CD14-positive monocyte (primary cell): ENCODE data around the gene MCOLN2. TPM values are rescaled to one million over a fixed set of nuclear protein-coding genes. Genes with fewer than 3 reads are reported as not detected.
A peak's percentile ranks its signal among the peaks of the same experiment; 100 is the strongest.

ENCODE experiments used
- DNase-seq, 3 donors: peaks; one replicate each; pipeline ENCODE4 v3.0.0-alpha.2; 2011 to 2022
- H2AFZ ChIP-seq: 2 replicates; pipeline ENCODE4 v1.6.0; 2012; ENCODE audit warnings: mild to moderate bottlenecking, low read depth, low read length, inconsistent platforms; ENCODE audit not compliant: insufficient read depth, poor library complexity, severe bottlenecking
- H3K27ac ChIP-seq, 2 donors: 1 replicate in 1 of 2; 2 replicates in 1 of 2; pipeline ENCODE4 v1.5.1; 2012 to 2013; ENCODE audit warnings: low read length in 2 of 2, control low read depth in 1 of 2, inconsistent platforms in 1 of 2, low read depth in 1 of 2, mild to moderate bottlenecking in 1 of 2
- H3K27me3 ChIP-seq, 2 donors: one replicate each; pipeline versions ENCODE4 v1.6.0 to v1.6.1; 2011 to 2013; ENCODE audit warnings: low read length in 2 of 2; ENCODE audit not compliant: control insufficient read depth in 2 of 2, insufficient read depth in 2 of 2
- H3K36me3 ChIP-seq, 2 donors: replicated peaks in 1 of 2; 1 replicate in 1 of 2; 2 replicates in 1 of 2; pipeline versions ENCODE4 v1.5.1 to v1.6.1; 2012 to 2013; ENCODE audit warnings: low read length in 2 of 2, control low read depth in 1 of 2, inconsistent platforms in 1 of 2, mild to moderate bottlenecking in 1 of 2; ENCODE audit not compliant: insufficient read depth in 2 of 2, control insufficient read depth in 1 of 2
- H3K4me1 ChIP-seq, 2 donors: 1 replicate in 1 of 2; 2 replicates in 1 of 2; pipeline versions ENCODE4 v1.5.1 to v1.6.1; 2012 to 2013; ENCODE audit warnings: low read length in 2 of 2, control low read depth in 1 of 2, inconsistent platforms in 1 of 2, mild to moderate bottlenecking in 1 of 2, moderate library complexity in 1 of 2; ENCODE audit not compliant: insufficient read depth in 2 of 2, control insufficient read depth in 1 of 2
- H3K4me2 ChIP-seq: replicated peaks from 2 replicates; pipeline ENCODE3; 2012; ENCODE audit warnings: low read length, moderate library complexity, mild to moderate bottlenecking; ENCODE audit not compliant: poor library complexity, severe bottlenecking; ENCODE audit errors: extremely low read depth
- H3K4me3 ChIP-seq, 3 experiments: fragments of 200-600 bp in 1 of 3; sonication (generic) in 1 of 3; replicated peaks in 1 of 3; 1 replicate in 2 of 3; 2 replicates in 1 of 3; pipeline ENCODE4 v1.5.1; 2011 to 2013; ENCODE audit warnings: low read length in 3 of 3, mild to moderate bottlenecking in 3 of 3, control low read depth in 2 of 3, low read depth in 2 of 3, inconsistent platforms in 1 of 3, moderate library complexity in 1 of 3
- H3K79me2 ChIP-seq: 2 replicates; pipeline ENCODE4 v1.6.0; 2012; ENCODE audit warnings: mild to moderate bottlenecking, control low read depth, inconsistent platforms, low read length, moderate library complexity; ENCODE audit not compliant: insufficient read depth
- H3K9ac ChIP-seq: 2 replicates; pipeline ENCODE4 v1.6.0; 2017; ENCODE audit warnings: low read length, mild to moderate bottlenecking; ENCODE audit not compliant: insufficient read depth, poor library complexity, severe bottlenecking
- H3K9me3 ChIP-seq, 2 donors: replicated peaks in 1 of 2; 1 replicate in 1 of 2; 2 replicates in 1 of 2; pipeline versions ENCODE4 v1.5.1 to v1.6.1; 2012 to 2013; ENCODE audit warnings: low read length in 2 of 2, control low read depth in 1 of 2; ENCODE audit not compliant: control insufficient read depth in 1 of 2, insufficient read depth in 1 of 2
- H4K20me1 ChIP-seq: 2 replicates; pipeline ENCODE4 v1.6.0; 2012; ENCODE audit warnings: mild to moderate bottlenecking, low read length, control low read depth, moderate library complexity; ENCODE audit not compliant: insufficient read depth
- H3K27ac Mint-ChIP-seq, 7 donors: one replicate each; pipeline ENCODE4 v1.8.0; 2020; ENCODE audit warnings: mild to moderate bottlenecking in 7 of 7, mixed read lengths in 7 of 7, moderate library complexity in 6 of 7, inconsistent platforms in 2 of 7
- H3K27me3 Mint-ChIP-seq, 3 donors: one replicate each; pipeline ENCODE4 v1.8.0; 2021 to 2022; ENCODE audit warnings: low read depth in 3 of 3, mild to moderate bottlenecking in 3 of 3, mixed read lengths in 3 of 3, moderate library complexity in 3 of 3, inconsistent platforms in 1 of 3
- H3K36me3 Mint-ChIP-seq, 2 donors: one replicate each; pipeline ENCODE4 v1.8.0; 2020; ENCODE audit warnings: mixed read lengths in 2 of 2, inconsistent platforms in 1 of 2, mild to moderate bottlenecking in 1 of 2
- H3K4me1 Mint-ChIP-seq: one replicate; pipeline ENCODE4 v1.8.0; 2020; ENCODE audit warnings: mild to moderate bottlenecking, mixed read lengths
- H3K4me3 Mint-ChIP-seq, 2 donors: one replicate each; pipeline ENCODE4 v1.8.0; 2020; ENCODE audit warnings: mild to moderate bottlenecking in 2 of 2, mixed read lengths in 2 of 2, moderate library complexity in 1 of 2
- H3K9me3 Mint-ChIP-seq, 7 donors: one replicate each; pipeline ENCODE4 v1.8.0; 2020 to 2022; ENCODE audit warnings: mixed read lengths in 7 of 7, mild to moderate bottlenecking in 6 of 7, moderate library complexity in 6 of 7, inconsistent platforms in 2 of 7
- WGBS: methylation state at CpG from one replicate; pipeline ENCODE4 v1.1.5; 2013; ENCODE audit warnings: missing lambda C conversion rate; ENCODE audit not compliant: insufficient coverage; 5-methylcytosine and 5-hydroxymethylcytosine counted together
- intact Hi-C, 2 donors: fragments of 100-400 bp; cut with micrococcal nuclease; formaldehyde crosslinking; loops; one replicate each; pipeline versions ENCODE4 v1.15.0 to v1.15.1; 2023
- polyA plus RNA-seq, 3 donors: library from polyadenylated mRNA; depleted of rRNA in 1 of 3; unstranded in 2 of 3; stranded (reverse) in 1 of 3; fragments of 300-500 nt in 2 of 3; fragments of >200 nt in 1 of 3; fragmentation: Illumina TruSeq in 2 of 3; gene quantifications; 1 replicate in 2 of 3; 2 replicates in 1 of 3; pipeline ENCODE4 v1.2.3, GENCODE V29; 2012 to 2021
- TF ChIP-seq, protein P1 (sequence below): fragments of 200-600 bp; IDR thresholded peaks from one replicate; pipeline ENCODE4 v1.8.0; 2022; ENCODE audit warnings: antibody characterized with exemption, mild to moderate bottlenecking

Gene MCOLN2
- polyA plus RNA-seq, 3 donors: 0.51 to 2.7 (median 1.1) TPM

DNA sequence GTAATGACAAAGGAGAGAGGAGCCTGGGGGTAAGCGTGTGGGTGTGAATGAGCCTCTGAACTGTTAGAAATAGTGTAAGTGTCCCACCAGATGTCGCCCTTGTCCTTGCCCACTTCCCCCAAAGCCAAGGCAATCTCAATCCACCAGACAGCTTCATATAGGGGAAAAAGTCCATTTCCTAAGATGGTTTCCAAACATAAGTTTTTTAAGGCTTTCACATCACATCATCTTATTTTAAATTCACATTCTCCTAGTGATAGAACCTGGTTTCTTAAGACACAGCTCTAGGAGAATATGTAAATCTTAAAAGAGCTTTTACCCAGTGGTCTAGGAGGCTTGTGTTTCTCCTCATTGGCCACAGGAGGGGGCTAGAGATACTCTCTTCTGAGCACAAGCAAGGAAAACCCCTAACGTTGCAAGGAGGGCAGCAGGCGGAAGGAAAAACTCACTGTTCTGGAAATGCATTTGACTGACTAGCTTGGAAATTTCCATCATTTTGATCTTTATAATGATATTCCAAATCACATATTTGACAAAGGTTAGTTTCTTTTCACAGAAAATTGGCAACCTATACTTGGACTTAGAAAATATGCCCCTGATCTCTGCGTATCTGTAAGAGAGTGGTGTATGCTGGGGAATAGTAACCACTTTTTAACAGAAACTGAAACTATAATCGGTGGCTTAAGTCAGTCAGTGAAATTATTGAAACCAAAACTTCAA, 52.0 kb downstream of the MCOLN2 start:
- H3K9me3 ChIP-seq: peaks cover 5 to 7% of the 10 kb centered on the region in 2 donors
- intact Hi-C loops: loop anchor here (2.0 to 5.0 kb wide), 4 partner anchors 112 to 314 kb away; partner anchors contain the start of gene C1orf52 (in 1 of the 2)
- no peaks in the 10 kb centered on the region for H3K27me3 ChIP-seq
- peaks cover 4 to 5% of the 10 kb centered on the region in 2 donors for H3K36me3 Mint-ChIP-seq
- H3K9me3 Mint-ChIP-seq: peaks cover 0 to 14% (median 10%) of the 10 kb centered on the region in 7 donors
- no peaks in the 10 kb centered on the region for H3K36me3 ChIP-seq
- peak overlapping the region; percentile 61 to 99 (median 79) for H3K4me3 ChIP-seq
- H3K4me1 Mint-ChIP-seq: peaks cover 15% of the 10 kb centered on the region
- H3K79me2 ChIP-seq: no peaks in the 10 kb centered on the region
- peak overlapping the region; percentile 66 to 87 for H3K27ac ChIP-seq
- H3K9ac ChIP-seq: peak overlapping the region; percentile 61
- DNase-seq: peak; percentile 86 to 91 (median 87)
- peaks cover 10 to 11% of the 10 kb centered on the region in 2 donors for H3K4me1 ChIP-seq
- H3K4me2 ChIP-seq: peak overlapping the region; percentile 64
- peak overlapping the region; percentile 70 for H2AFZ ChIP-seq
- TF ChIP-seq, protein P1, sequence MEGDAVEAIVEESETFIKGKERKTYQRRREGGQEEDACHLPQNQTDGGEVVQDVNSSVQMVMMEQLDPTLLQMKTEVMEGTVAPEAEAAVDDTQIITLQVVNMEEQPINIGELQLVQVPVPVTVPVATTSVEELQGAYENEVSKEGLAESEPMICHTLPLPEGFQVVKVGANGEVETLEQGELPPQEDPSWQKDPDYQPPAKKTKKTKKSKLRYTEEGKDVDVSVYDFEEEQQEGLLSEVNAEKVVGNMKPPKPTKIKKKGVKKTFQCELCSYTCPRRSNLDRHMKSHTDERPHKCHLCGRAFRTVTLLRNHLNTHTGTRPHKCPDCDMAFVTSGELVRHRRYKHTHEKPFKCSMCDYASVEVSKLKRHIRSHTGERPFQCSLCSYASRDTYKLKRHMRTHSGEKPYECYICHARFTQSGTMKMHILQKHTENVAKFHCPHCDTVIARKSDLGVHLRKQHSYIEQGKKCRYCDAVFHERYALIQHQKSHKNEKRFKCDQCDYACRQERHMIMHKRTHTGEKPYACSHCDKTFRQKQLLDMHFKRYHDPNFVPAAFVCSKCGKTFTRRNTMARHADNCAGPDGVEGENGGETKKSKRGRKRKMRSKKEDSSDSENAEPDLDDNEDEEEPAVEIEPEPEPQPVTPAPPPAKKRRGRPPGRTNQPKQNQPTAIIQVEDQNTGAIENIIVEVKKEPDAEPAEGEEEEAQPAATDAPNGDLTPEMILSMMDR: peak; percentile 99
- no CpG with 5 or more reads among the region's 6 CpGs for WGBS
- peak overlapping the region; percentile 79 to 89 for H3K4me3 Mint-ChIP-seq
- peaks cover 1 to 6% (median 4%) of the 10 kb centered on the region in 3 donors for H3K27me3 Mint-ChIP-seq
- no peaks in the 10 kb centered on the region for H4K20me1 ChIP-seq
- H3K27ac Mint-ChIP-seq: peak overlapping the region; percentile 89 to 93 (median 92)

DNA sequence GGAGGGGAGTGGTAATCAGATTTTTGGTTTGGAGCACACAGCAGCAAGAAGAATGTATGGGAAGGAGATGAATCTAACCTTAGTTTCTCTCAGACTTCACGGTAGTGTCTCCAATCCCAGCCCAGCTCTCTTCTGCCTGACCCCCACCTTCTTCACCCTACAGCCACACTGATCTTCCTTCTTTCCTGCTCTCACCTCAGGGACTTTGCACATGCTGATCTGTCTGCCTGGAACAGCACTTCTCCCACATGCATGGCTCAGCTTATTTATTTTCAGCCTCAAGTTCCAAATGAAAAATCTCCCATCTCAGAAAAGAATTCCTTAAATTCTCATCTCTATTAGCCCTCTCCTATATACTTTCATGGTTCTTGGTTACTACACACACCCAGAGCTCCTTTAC, 55.1 kb downstream of the MCOLN2 start:
- Mint-ChIP-seq H3K4me1 (peaks cover 15% of the 10 kb centered on the region), H3K27ac (no peak overlapping the region), H3K4me3 (no peak overlapping the region), H3K9me3 (no peaks in the 10 kb centered on the region), H3K27me3 (peaks cover 0 to 5% (median 2%) of the 10 kb centered on the region in 3 donors), H3K36me3 (no peaks in the 10 kb centered on the region)
- Histone ChIP-seq H3K36me3 (no peaks in the 10 kb centered on the region), H4K20me1 (no peaks in the 10 kb centered on the region), H3K4me3 (no peak overlapping the region), H3K27me3 (no peaks in the 10 kb centered on the region), H3K9me3 (no peaks in the 10 kb centered on the region), H2AFZ (no peak overlapping the region), H3K4me2 (no peak overlapping the region), H3K4me1 (peaks cover 10 to 11% of the 10 kb centered on the region in 2 donors), H3K9ac (no peak overlapping the region), H3K27ac (no peak overlapping the region), H3K79me2 (no peaks in the 10 kb centered on the region)
- TF ChIP-seq, protein P1: no peak
- intact Hi-C loops: loop anchor here in 1 of 2 donors (5.0 kb wide), 2 partner anchors 170 to 310 kb away; no protein-coding TSS in a partner anchor
- DNase-seq: no peak
- WGBS: no CpG with 5 or more reads among the region's 1 CpG
